HFF-Myc (cell line): Measurements from ENCODE around the gene DLG2.

Source experiments
- DNase-seq: peaks from one replicate; pipeline ENCODE4 v3.0.0-alpha.2; 2011; ENCODE audit warnings: low read depth; ENCODE audit errors: extremely low read depth
- H3K4me3 ChIP-seq: replicated peaks from 2 replicates; pipeline ENCODE4 v1.5.1; 2011; ENCODE audit warnings: low read depth, mild to moderate bottlenecking, control low read depth, low read length
- CTCF ChIP-seq: IDR thresholded peaks from 2 replicates; pipeline ENCODE4 v1.5.1; 2012; ENCODE audit warnings: mild to moderate bottlenecking, low read depth, low read length, control low read depth; ENCODE audit errors: missing control alignments

Gene DLG2

GRCh38 chr11:84681456-84681855 lies 945.7 kb downstream of the DLG2 start:
- no peak for TF ChIP-seq CTCF

GRCh38 chr11:84675396-84676025 lies 951.6 kb downstream of the DLG2 start:
- H3K4me3 ChIP-seq: no peak overlapping the region
- DNase-seq: no peak
- TF ChIP-seq CTCF: no peak

More at GRCh38 chr11:84681456-84681855, 945.7 kb downstream of the DLG2 start:
- H3K4me3 ChIP-seq: no peak overlapping the region
- no peak for DNase-seq

- TF ChIP-seq CTCF: no peak
- no peak for DNase-seq
- H3K4me3 ChIP-seq: no peak overlapping the region
Observed at GRCh38 chr11:84673753-84674152, 953.4 kb downstream of the DLG2 start.

- no peak for DNase-seq
- no peak overlapping the region for H3K4me3 ChIP-seq
- TF ChIP-seq CTCF: no peak
Observed at GRCh38 chr11:84671325-84671999, 955.7 kb downstream of the DLG2 start.

- TF ChIP-seq CTCF: no peak
- no peak overlapping the region for H3K4me3 ChIP-seq
- no peak for DNase-seq
Observed at GRCh38 chr11:84663731-84664130, 963.4 kb downstream of the DLG2 start.

GRCh38 chr11:84660257-84660977 lies 966.7 kb downstream of the DLG2 start:
- no peak for DNase-seq

More at GRCh38 chr11:84660257-84660977, 966.7 kb downstream of the DLG2 start:
- no peak for TF ChIP-seq CTCF
- no peak overlapping the region for H3K4me3 ChIP-seq
